ENCODE data around the gene FOXA1.

Gene FOXA1

DNA sequence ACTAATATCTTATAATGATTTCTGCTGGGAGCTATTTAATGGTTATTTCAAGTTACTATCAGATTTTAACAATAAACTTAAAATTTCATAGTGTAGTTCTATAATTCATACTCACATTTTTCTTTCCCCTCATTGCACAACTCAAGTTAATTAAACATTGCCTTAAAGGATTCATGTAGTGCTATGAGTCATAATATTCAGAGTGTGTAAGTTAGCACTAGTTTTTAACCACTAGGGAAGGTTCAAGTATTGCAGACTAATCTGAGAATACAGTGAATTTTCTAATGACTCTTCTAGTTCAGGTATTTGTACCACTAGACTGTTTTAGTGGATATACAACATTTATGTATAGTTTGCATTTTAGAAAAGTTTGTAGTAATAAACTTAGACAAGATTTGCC lies 49.9 kb downstream of the FOXA1 start:
- no peak overlapping the region for H3K4me3 ChIP-seq (ENCODE audit: low read depth, low read length)
- H3K36me3 ChIP-seq: no peaks in the 10 kb centered on the region
- no peaks in the 10 kb centered on the region for H3K4me1 ChIP-seq
- no peaks in the 10 kb centered on the region for H3K27me3 ChIP-seq
- DNase-seq: no peak
- no peaks in the 10 kb centered on the region for H3K9me3 ChIP-seq
- TF ChIP-seq, protein P1, sequence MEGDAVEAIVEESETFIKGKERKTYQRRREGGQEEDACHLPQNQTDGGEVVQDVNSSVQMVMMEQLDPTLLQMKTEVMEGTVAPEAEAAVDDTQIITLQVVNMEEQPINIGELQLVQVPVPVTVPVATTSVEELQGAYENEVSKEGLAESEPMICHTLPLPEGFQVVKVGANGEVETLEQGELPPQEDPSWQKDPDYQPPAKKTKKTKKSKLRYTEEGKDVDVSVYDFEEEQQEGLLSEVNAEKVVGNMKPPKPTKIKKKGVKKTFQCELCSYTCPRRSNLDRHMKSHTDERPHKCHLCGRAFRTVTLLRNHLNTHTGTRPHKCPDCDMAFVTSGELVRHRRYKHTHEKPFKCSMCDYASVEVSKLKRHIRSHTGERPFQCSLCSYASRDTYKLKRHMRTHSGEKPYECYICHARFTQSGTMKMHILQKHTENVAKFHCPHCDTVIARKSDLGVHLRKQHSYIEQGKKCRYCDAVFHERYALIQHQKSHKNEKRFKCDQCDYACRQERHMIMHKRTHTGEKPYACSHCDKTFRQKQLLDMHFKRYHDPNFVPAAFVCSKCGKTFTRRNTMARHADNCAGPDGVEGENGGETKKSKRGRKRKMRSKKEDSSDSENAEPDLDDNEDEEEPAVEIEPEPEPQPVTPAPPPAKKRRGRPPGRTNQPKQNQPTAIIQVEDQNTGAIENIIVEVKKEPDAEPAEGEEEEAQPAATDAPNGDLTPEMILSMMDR (IDR thresholded peaks at IDR 0.05; ENCODE audit: low read depth, low read length): no peak

DNA sequence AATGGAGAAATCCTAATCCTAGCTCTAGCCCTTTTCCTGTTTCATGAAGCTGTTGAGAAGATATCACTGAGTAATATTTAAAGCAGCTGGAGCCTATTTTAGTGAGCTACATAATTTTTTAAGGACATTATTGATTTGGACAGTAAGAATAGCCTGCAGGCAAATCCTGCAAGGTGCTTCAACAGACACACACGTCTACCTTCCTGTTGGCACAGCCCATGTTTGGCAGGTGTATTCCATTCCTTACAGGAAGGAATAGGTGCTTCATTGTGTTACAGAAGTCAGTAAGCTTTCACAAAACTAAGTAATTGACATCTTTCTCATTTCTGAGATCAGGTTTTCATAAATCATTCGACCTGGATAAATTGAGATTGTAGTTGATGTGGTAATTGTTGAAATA lies 50.6 kb downstream of the FOXA1 start:
- Histone ChIP-seq H3K4me3 (ENCODE audit: low read depth, low read length) (no peak overlapping the region), H3K9me3 (no peaks in the 10 kb centered on the region), H3K36me3 (no peaks in the 10 kb centered on the region), H3K27me3 (no peaks in the 10 kb centered on the region), H3K4me1 (no peaks in the 10 kb centered on the region)
- DNase-seq: no peak
- TF ChIP-seq, protein P1 (IDR thresholded peaks at IDR 0.05; ENCODE audit: low read depth, low read length): no peak

DNA sequence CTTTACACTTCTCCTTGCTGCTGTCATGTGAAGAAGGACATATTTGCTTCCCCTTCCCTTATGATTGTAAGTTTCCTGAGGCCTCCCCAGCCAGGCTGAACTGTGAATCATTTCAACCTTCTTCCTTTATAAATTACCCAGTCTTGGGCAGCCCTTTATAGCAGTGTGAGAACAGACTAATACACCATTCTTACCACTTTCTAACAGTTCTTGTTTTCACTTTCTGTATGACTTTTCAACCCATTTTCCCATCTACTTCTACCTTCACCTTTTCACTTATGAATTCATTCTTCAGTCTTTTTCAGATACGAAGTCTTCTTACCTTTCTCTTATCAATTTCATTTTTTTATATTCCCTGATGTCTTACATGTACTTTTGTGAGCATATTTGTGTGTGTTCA lies 55.1 kb downstream of the FOXA1 start:
- TF ChIP-seq, protein P1 (IDR thresholded peaks at IDR 0.05; ENCODE audit: low read depth, low read length): no peak
- DNase-seq: no peak
- H3K9me3 ChIP-seq: no peaks in the 10 kb centered on the region

More for the DNA sequence above, 55.1 kb downstream of the FOXA1 start:
- H3K27me3 ChIP-seq: no peaks in the 10 kb centered on the region
- H3K36me3 ChIP-seq: no peaks in the 10 kb centered on the region
- no peak overlapping the region for H3K4me3 ChIP-seq (ENCODE audit: low read depth, low read length)
- H3K4me1 ChIP-seq: no peaks in the 10 kb centered on the region
